Uterus (tissue), 2 donors: ENCODE results near the gene NTN4.

Experiments
- CTCF ChIP-seq, 4 experiments: fragments of 200-600 bp in 2 of 4; fragments of 450-650 bp in 2 of 4; sonication (generic) in 2 of 4; IDR thresholded peaks; one replicate each; pipeline ENCODE4 v1.5.1; 2016 to 2019; ENCODE audit warnings: antibody characterized with exemption in 4 of 4, mild to moderate bottlenecking in 2 of 4, moderate library complexity in 1 of 4
- POLR2A ChIP-seq, 2 donors: fragments of 450-650 bp; IDR thresholded peaks; one replicate each; pipeline ENCODE4 v1.6.1; 2016; ENCODE audit warnings: antibody characterized with exemption in 2 of 2, mild to moderate bottlenecking in 1 of 2, moderate library complexity in 1 of 2

- no peak for TF ChIP-seq CTCF (IDR thresholded peaks at IDR 0.05)
- TF ChIP-seq POLR2A (IDR thresholded peaks at IDR 0.05): no peak
Observed at GRCh38 chr12:95637471-95638155, 153.0 kb downstream of the NTN4 start.
